Endothelial cell of hepatic sinusoid (primary cell): ENCODE results near the gene FAM168A.

Experiments used
- in situ Hi-C: cut with HindIII; loops from 2 replicates; pipeline ENCODE4 v1.10.0; 2017; ENCODE audit warnings: low sequenced_read_pairs

FAM168A gene

GRCh38 chr11:73564903-73565302 is 33.0 kb downstream of the FAM168A start:
- in situ Hi-C loops = no loop called here

- in situ Hi-C loops = no loop called here
Measured at GRCh38 chr11:73563539-73564200, 34.2 kb downstream of the FAM168A start.

- in situ Hi-C loops = no loop called here
Measured at GRCh38 chr11:73559743-73560142, 38.2 kb downstream of the FAM168A start.

GRCh38 chr11:73556966-73557365 is 40.9 kb downstream of the FAM168A start:
- in situ Hi-C loops = no loop called here

- in situ Hi-C loops = no loop called here
Measured at GRCh38 chr11:73555615-73556014, 42.3 kb downstream of the FAM168A start.

- in situ Hi-C loops = no loop called here
Measured at GRCh38 chr11:73554671-73555320, 43.1 kb downstream of the FAM168A start.

- in situ Hi-C loops = no loop called here
Measured at GRCh38 chr11:73553266-73553665, 44.6 kb downstream of the FAM168A start.

GRCh38 chr11:73551677-73552076 is 46.2 kb downstream of the FAM168A start:
- in situ Hi-C loops = no loop called here

GRCh38 chr11:73549376-73549775 is 48.5 kb downstream of the FAM168A start:
- in situ Hi-C loops = loop anchor here (5.0 kb wide), 1 partner anchor 48 kb away; the partner anchor contains the start of gene FAM168A

GRCh38 chr11:73547706-73548595 is 50.0 kb downstream of the FAM168A start:
- in situ Hi-C loops = loop anchor here (5.0 kb wide), 1 partner anchor 49 kb away; the partner anchor contains the start of gene FAM168A

GRCh38 chr11:73542175-73542574 is 55.7 kb downstream of the FAM168A start:
- in situ Hi-C loops = no loop called here

GRCh38 chr11:73539506-73540084 is 58.3 kb downstream of the FAM168A start:
- in situ Hi-C loops = no loop called here

GRCh38 chr11:73538381-73538872 is 59.5 kb downstream of the FAM168A start:
- in situ Hi-C loops = no loop called here

GRCh38 chr11:73537969-73538368 is 59.9 kb downstream of the FAM168A start:
- in situ Hi-C loops = no loop called here

- in situ Hi-C loops = no loop called here
Measured at GRCh38 chr11:73536961-73537360, 61.0 kb downstream of the FAM168A start.

GRCh38 chr11:73532310-73532709 is 65.6 kb downstream of the FAM168A start:
- in situ Hi-C loops = no loop called here

GRCh38 chr11:73531386-73531785 is 66.5 kb downstream of the FAM168A start:
- in situ Hi-C loops = no loop called here

- in situ Hi-C loops = no loop called here
Measured at GRCh38 chr11:73530109-73530508, 67.8 kb downstream of the FAM168A start.

- in situ Hi-C loops = no loop called here
Measured at GRCh38 chr11:73529204-73529530, 68.7 kb downstream of the FAM168A start.

- in situ Hi-C loops = no loop called here
Measured at GRCh38 chr11:73528483-73529203, 69.3 kb downstream of the FAM168A start.
